GM12878 (cell line): ENCODE measurements around the gene SNCB. TPM values are rescaled to one million over a fixed set of nuclear protein-coding genes. Genes with fewer than 3 reads are reported as not detected.

Experiments used
- ATAC-seq: fragments of 200-7000 bp; cut with Tn5 transposase; 3 replicates; pipeline ENCODE4 v1.9.1; 2020; ENCODE audit warnings: mild to moderate bottlenecking, moderate library complexity
- BruUV-seq: library from RNA; stranded (reverse); fragments of 400-500 nt; replicated peaks from 2 replicates; lab custom pipeline; 2021; lab: Mats Ljungman, UMichigan
- CTCF ChIA-PET: fragments of 300-600 bp; sonication (Branson Sonifier 250); formaldehyde crosslinking; extraction: SDS; loops from one replicate; lab custom pipeline; 2021; ENCODE audit warnings: inconsistent platforms; lab: Yijun Ruan, JAX
- POLR2A ChIA-PET: fragments of 350-600 bp; formaldehyde crosslinking; extraction: SDS; loops from one replicate; lab custom pipeline; 2021; ENCODE audit warnings: inconsistent platforms; lab: Charles Lee
- RAD21 ChIA-PET: fragments of 300-600 bp; sonication (Branson Sonifier 250); formaldehyde crosslinking; loops from one replicate; lab custom pipeline; 2023; ENCODE audit warnings: antibody characterized with exemption; ENCODE audit not compliant: unreplicated experiment; lab: Charles Lee
- SMC1A ChIA-PET: fragments of 300-600 bp; sonication (Branson Sonifier 250); formaldehyde crosslinking; loops from one replicate; lab custom pipeline; 2023; ENCODE audit not compliant: unreplicated experiment, uncharacterized antibody; lab: Charles Lee
- DNase-seq: peaks from one replicate; pipeline ENCODE4 v3.0.0-alpha.2; 2011; ENCODE audit warnings: low read depth, low spot score
- FAIRE-seq: peaks from 3 replicates; lab custom pipeline; 2011; peaks lifted over from hg19 to GRCh38; lab: Jason Lieb, UNC
- H2AFZ ChIP-seq: 2 replicates; pipeline ENCODE4 v1.6.0; 2011; ENCODE audit warnings: low read depth, low read length, control low read depth; ENCODE audit not compliant: control insufficient read depth
- H3K27ac ChIP-seq: 2 replicates; pipeline ENCODE4 v1.5.1; 2011; ENCODE audit warnings: control low read depth; ENCODE audit not compliant: control insufficient read depth, insufficient read depth
- H3K27me3 ChIP-seq, 2 experiments: replicated peaks in 1 of 2; 2 replicates each; pipeline versions ENCODE4 v1.6.0 to v1.6.1; 2011; ENCODE audit warnings: low read length in 1 of 2; ENCODE audit not compliant: control insufficient read depth in 2 of 2, insufficient read depth in 2 of 2
- H3K36me3 ChIP-seq, 2 experiments: 2 replicates each; pipeline ENCODE4 v1.5.1; 2011; ENCODE audit warnings: low read length in 1 of 2; ENCODE audit not compliant: control insufficient read depth in 2 of 2, insufficient read depth in 2 of 2
- H3K4me1 ChIP-seq: 2 replicates; pipeline ENCODE4 v1.6.1; 2011; ENCODE audit warnings: mild to moderate bottlenecking, low read length, moderate library complexity, mixed read lengths; ENCODE audit not compliant: control insufficient read depth, insufficient read depth
- H3K4me2 ChIP-seq: 2 replicates; pipeline ENCODE4 v1.6.0; 2011; ENCODE audit warnings: control low read depth; ENCODE audit not compliant: control insufficient read depth, insufficient read depth
- H3K4me3 ChIP-seq: fragments of 200-600 bp; sonication (generic); 2 replicates; pipeline ENCODE4 v1.5.1; 2016
- H3K79me2 ChIP-seq: 2 replicates; pipeline ENCODE4 v1.6.0; 2011; ENCODE audit warnings: low read length; ENCODE audit not compliant: control insufficient read depth, insufficient read depth
- H3K9ac ChIP-seq: 2 replicates; pipeline ENCODE4 v1.8.0; 2011; ENCODE audit warnings: low read length, control low read depth, mixed read lengths; ENCODE audit not compliant: control insufficient read depth, insufficient read depth
- H3K9me3 ChIP-seq: replicated peaks from 3 replicates; pipeline ENCODE4 v1.5.1; 2011; ENCODE audit warnings: mild to moderate bottlenecking, low read length; ENCODE audit not compliant: control insufficient read depth, insufficient read depth
- H4K20me1 ChIP-seq: 2 replicates; pipeline ENCODE4 v1.6.0; 2011; ENCODE audit not compliant: control insufficient read depth, insufficient read depth
- BHLHE40 ChIP-seq, 2 experiments: fragments of 450-650 bp in 1 of 2; IDR thresholded peaks; 2 replicates each; pipeline ENCODE4 v1.6.1; 2011 to 2017; ENCODE audit warnings: low read depth in 2 of 2, borderline replicate concordance in 1 of 2, improper control_type of control experiment in 1 of 2, low read length in 1 of 2, mild to moderate bottlenecking in 1 of 2
- CBX5 ChIP-seq: sonication (generic); IDR thresholded peaks from 2 replicates; pipeline ENCODE4 v1.6.1; 2016; ENCODE audit warnings: low read depth, moderate library complexity, mild to moderate bottlenecking, inconsistent platforms
- CREB1 ChIP-seq: IDR thresholded peaks from 2 replicates; pipeline ENCODE4 v1.6.1; 2012; ENCODE audit warnings: low read depth, mild to moderate bottlenecking, inconsistent platforms
- DPF2 ChIP-seq: fragments of 450-650 bp; IDR thresholded peaks from 2 replicates; pipeline ENCODE4 v1.6.1; 2017; ENCODE audit warnings: mild to moderate bottlenecking
- EP300 ChIP-seq, 2 experiments: fragments of 150-350 bp in 1 of 2; IDR thresholded peaks; 2 replicates each; pipeline ENCODE4 v1.6.1; 2011 to 2012; ENCODE audit warnings: low read depth in 2 of 2, low read length in 2 of 2, borderline replicate concordance in 1 of 2, improper control_type of control experiment in 1 of 2, inconsistent platforms in 1 of 2; ENCODE audit not compliant: control insufficient read depth in 1 of 2
- HCFC1 ChIP-seq: fragments of 150-350 bp; IDR thresholded peaks from 2 replicates; pipeline ENCODE4 v1.6.1; 2014; ENCODE audit warnings: low read length
- MEF2A ChIP-seq: IDR thresholded peaks from 2 replicates; pipeline ENCODE4 v1.6.1; 2011; ENCODE audit warnings: low read depth, mild to moderate bottlenecking, low read length, moderate library complexity; ENCODE audit not compliant: insufficient read depth
- MTA2 ChIP-seq: fragments of 450-650 bp; IDR thresholded peaks from 2 replicates; pipeline ENCODE4 v1.6.1; 2016; ENCODE audit warnings: low read depth, mild to moderate bottlenecking, moderate library complexity
- MTA3 ChIP-seq: IDR thresholded peaks from 2 replicates; pipeline ENCODE4 v1.6.1; 2012; ENCODE audit warnings: low read length, inconsistent platforms, borderline replicate concordance
- MYB ChIP-seq: fragments of 150-350 bp; IDR thresholded peaks from 2 replicates; pipeline ENCODE4 v1.6.1; 2014; ENCODE audit warnings: mild to moderate bottlenecking, low read depth, low read length, borderline replicate concordance
- RFX5 ChIP-seq: IDR thresholded peaks from 2 replicates; pipeline ENCODE4 v1.6.1; 2011; ENCODE audit warnings: low read depth, low read length, improper control_type of control experiment
- SMAD1 ChIP-seq: fragments of 450-650 bp; IDR thresholded peaks from 2 replicates; pipeline ENCODE4 v1.6.1; 2018; ENCODE audit warnings: mild to moderate bottlenecking, low read depth; ENCODE audit not compliant: partially characterized antibody
- TAF1 ChIP-seq: IDR thresholded peaks from 2 replicates; pipeline ENCODE4 v1.6.1; 2011; ENCODE audit warnings: mild to moderate bottlenecking, low read depth, low read length, borderline replicate concordance
- TARDBP ChIP-seq: IDR thresholded peaks from 2 replicates; pipeline ENCODE4 v1.6.1; 2016; ENCODE audit warnings: borderline replicate concordance
- ZNF217 ChIP-seq: fragments of 450-650 bp; IDR thresholded peaks from 2 replicates; pipeline ENCODE4 v1.6.1; 2017; ENCODE audit warnings: antibody characterized with exemption, mild to moderate bottlenecking
- ZNF592 ChIP-seq: fragments of 450-650 bp; IDR thresholded peaks from 2 replicates; pipeline ENCODE4 v1.6.1; 2017; ENCODE audit warnings: mild to moderate bottlenecking, moderate library complexity
- ZNF622 ChIP-seq: fragments of 450-650 bp; IDR thresholded peaks from 2 replicates; pipeline ENCODE4 v1.6.1; 2017; ENCODE audit warnings: mild to moderate bottlenecking, inconsistent platforms
- WGBS: methylation state at CpG from one replicate; pipeline ENCODE4 v1.1.6; 2016; ENCODE audit warnings: low lambda C conversion rate; ENCODE audit not compliant: insufficient replicate concordance, insufficient coverage; ENCODE audit errors: missing lambda C conversion rate; 5-methylcytosine and 5-hydroxymethylcytosine counted together
- in situ Hi-C: fragments of 300-500 bp; cut with MboI; formaldehyde crosslinking; loops from 9 replicates; pipeline ENCODE4 v1.14.3; 2018; ENCODE audit warnings: mixed read lengths
- intact Hi-C: fragments of 100-400 bp; cut with micrococcal nuclease; formaldehyde crosslinking; loops from one replicate; pipeline ENCODE4 v1.14.2; 2022; ENCODE audit not compliant: unreplicated experiment
- polyA plus RNA-seq, 11 experiments: library from polyadenylated mRNA; depleted of rRNA in 4 of 11; unstranded in 6 of 11; stranded (reverse) in 5 of 11; fragments of >200 nt; fragmentation: Nextera tagmentation in 4 of 11; fragmentation: Illumina TruSeq in 1 of 11; extraction: Ambion mirVana in 4 of 11; extraction: Trizol in 1 of 11; gene quantifications; 1 replicate in 1 of 11; 2 replicates in 10 of 11; pipeline versions ENCODE4 v1.2.1 to v1.2.3, GENCODE V29; 2011 to 2016; ENCODE audit warnings: inconsistent platforms in 2 of 11, missing spikeins in 2 of 11, low read depth in 1 of 11
- total RNA-seq, 4 experiments: library from RNA; depleted of rRNA in 3 of 4; stranded (reverse); fragments of >200 nt in 3 of 4; fragmentation: Illumina TruSeq in 1 of 4; extraction: Trizol in 1 of 4; gene quantifications; 2 replicates each; pipeline versions ENCODE4 v1.2.1 to v1.2.3, GENCODE V29; 2013 to 2021
- TF ChIP-seq, protein P1 (sequence below): fragments of 450-650 bp; IDR thresholded peaks from 2 replicates; pipeline ENCODE4 v1.6.1; 2017; ENCODE audit warnings: low read depth, mild to moderate bottlenecking, moderate library complexity

SNCB gene
- total and polyA plus RNA-seq, 10 of the 15 experiments (the other 5 are each of a cell fraction or from before 2014, with no cell fraction given) = 0.75 TPM; not detected in 9

GRCh38 chr5:176625512-176625911 lies 4.8 kb downstream of the SNCB start:
- Histone ChIP-seq H3K4me1 (no peaks in the 10 kb centered on the region; the same call in 1 of the 2 replicates), H3K27ac (no peak overlapping the region), H3K4me3 (no peak overlapping the region), H4K20me1 (0 out of 2 replicates have a peak, but pooled peaks cover 3% of the 10 kb centered on the region), H3K4me2 (no peak overlapping the region), H3K79me2 (no peaks in the 10 kb centered on the region), H3K36me3 (no peaks in the 10 kb centered on the region), H3K9ac (no peak overlapping the region), H2AFZ (no peak overlapping the region), H3K27me3 (peaks cover 7 to 8% of the 10 kb centered on the region in 2 experiments), H3K9me3 (no peaks in the 10 kb centered on the region)
- SMC1A ChIA-PET = no interaction called here
- TF ChIP-seq TAF1 = no peak
- no peak for TF ChIP-seq BHLHE40 (IDR thresholded peaks at IDR 0.05; ENCODE audit: borderline replicate concordance in 1 of 2, low read depth in 2 of 2, low read length in 1 of 2)
- TF ChIP-seq TARDBP = no peak
- no peak for TF ChIP-seq MTA2
- no peak for TF ChIP-seq HCFC1
- TF ChIP-seq CREB1 = no peak
- TF ChIP-seq EP300 (IDR thresholded peaks at IDR 0.05; ENCODE audit: borderline replicate concordance in 1 of 2, control insufficient read depth in 1 of 2, low read depth in 2 of 2, low read length in 2 of 2) = no peak
- TF ChIP-seq DPF2 = no peak
- TF ChIP-seq ZNF217 = no peak
- no peak for TF ChIP-seq CBX5
- TF ChIP-seq SMAD1 = no peak
- TF ChIP-seq, protein P1, sequence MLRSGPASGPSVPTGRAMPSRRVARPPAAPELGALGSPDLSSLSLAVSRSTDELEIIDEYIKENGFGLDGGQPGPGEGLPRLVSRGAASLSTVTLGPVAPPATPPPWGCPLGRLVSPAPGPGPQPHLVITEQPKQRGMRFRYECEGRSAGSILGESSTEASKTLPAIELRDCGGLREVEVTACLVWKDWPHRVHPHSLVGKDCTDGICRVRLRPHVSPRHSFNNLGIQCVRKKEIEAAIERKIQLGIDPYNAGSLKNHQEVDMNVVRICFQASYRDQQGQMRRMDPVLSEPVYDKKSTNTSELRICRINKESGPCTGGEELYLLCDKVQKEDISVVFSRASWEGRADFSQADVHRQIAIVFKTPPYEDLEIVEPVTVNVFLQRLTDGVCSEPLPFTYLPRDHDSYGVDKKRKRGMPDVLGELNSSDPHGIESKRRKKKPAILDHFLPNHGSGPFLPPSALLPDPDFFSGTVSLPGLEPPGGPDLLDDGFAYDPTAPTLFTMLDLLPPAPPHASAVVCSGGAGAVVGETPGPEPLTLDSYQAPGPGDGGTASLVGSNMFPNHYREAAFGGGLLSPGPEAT = no peak
- TF ChIP-seq MEF2A = no peak
- no peak for TF ChIP-seq ZNF622
- no peak for TF ChIP-seq ZNF592
- no peak for TF ChIP-seq RFX5
- TF ChIP-seq MYB = no peak
- no peak for TF ChIP-seq MTA3
- RAD21 ChIA-PET = no interaction called here
- POLR2A ChIA-PET = interaction anchor here (0.6 kb wide), 1 partner anchor 10 kb away, joined by 3 read pairs; no protein-coding TSS in a partner anchor
- in situ Hi-C loops = no loop called here
- intact Hi-C loops = no loop called here
- DNase-seq (no peak), ATAC-seq (no peak), FAIRE-seq (no peak)
- 0% methylated on average over 2 of the region's 2 CpGs for WGBS
- BruUV-seq = no TSS peak
- CTCF ChIA-PET = no interaction called here
